ENCODE measurements around the gene EGFL7.
"Not testable (repeated sequence)": the region's sequence is repeated elsewhere in the genome, so short reads cannot be mapped to it uniquely, and the experiment has no call there.

The EGFL7 gene

GRCh38 chr9:136624184-136624951 lies 38.3 kb upstream of the EGFL7 start:
- no peak for DNase-seq (ENCODE audit: low spot score)

GRCh38 chr9:136625101-136626065 lies 37.3 kb upstream of the EGFL7 start:
- DNase-seq (ENCODE audit: low spot score) = no peak

- DNase-seq (ENCODE audit: low spot score) = no peak
Observed at GRCh38 chr9:136626066-136626725, 36.5 kb upstream of the EGFL7 start.

- DNase-seq (ENCODE audit: low spot score) = no peak
Observed at GRCh38 chr9:136626740-136627642, 35.7 kb upstream of the EGFL7 start.

DNA sequence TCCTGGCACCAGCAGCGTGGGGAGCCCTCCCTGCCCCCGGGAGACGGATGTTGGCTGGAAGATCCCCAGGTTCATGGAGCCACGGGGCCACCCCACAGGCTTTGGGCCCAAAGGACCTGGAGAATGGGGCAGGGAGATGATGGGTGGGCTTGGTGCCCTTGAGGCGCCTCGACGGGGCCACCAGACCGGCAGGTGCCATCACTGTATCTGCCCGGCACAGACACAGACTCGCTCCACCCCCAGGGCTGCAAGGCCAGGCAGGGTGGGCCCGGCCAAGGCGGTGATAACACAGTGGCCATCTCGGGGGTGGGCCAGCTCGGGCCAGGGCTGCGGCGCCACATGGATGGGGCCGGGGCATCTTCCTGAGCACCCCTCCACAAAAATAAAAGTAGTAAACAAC lies 35.0 kb upstream of the EGFL7 start:
- DNase-seq (ENCODE audit: low spot score) = no peak

- no peak for DNase-seq (ENCODE audit: low spot score)
Observed at GRCh38 chr9:136628268-136628667, 34.4 kb upstream of the EGFL7 start.

- DNase-seq (ENCODE audit: low spot score) = no peak
Observed at GRCh38 chr9:136629001-136629878, 33.5 kb upstream of the EGFL7 start.

DNA sequence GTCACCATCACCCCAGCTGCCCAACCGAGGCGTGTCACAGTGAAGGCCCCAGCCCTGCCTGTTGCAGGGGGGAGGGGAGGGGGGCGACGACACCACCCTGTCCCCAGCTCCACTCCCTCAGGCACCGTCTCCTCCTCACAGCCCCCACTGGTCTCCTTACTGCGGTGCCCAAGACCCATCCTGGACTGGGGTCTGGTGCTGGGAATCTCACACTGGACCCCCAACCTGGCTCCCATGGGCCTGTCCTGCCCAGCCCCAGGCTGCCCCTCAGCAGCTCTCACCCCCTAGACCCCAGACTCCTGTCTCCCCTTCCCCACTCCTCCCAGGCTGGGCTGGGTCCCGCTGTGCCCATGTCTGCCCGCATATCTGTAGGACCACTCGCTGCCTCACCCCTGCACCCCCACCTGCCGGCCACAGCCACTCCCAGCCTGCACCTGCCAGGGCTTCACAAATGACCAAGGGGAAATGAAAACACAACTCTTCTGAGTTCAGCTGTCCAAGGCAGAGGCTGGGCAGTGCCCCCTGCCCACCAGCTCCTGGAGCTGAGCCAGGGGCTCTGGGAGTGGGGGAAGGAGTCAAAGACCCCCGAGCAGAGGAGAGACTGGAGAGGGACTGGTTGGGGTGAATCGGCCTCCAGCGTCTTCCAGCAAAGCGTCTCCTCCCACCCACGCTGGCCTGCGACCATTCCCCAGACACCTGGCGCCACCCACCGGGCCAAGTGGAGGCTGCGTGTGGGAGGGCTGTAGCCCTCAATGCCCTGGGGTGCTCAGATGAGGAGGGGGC lies 32.6 kb upstream of the EGFL7 start:
- DNase-seq (ENCODE audit: low spot score) = peak; percentile 57

DNA sequence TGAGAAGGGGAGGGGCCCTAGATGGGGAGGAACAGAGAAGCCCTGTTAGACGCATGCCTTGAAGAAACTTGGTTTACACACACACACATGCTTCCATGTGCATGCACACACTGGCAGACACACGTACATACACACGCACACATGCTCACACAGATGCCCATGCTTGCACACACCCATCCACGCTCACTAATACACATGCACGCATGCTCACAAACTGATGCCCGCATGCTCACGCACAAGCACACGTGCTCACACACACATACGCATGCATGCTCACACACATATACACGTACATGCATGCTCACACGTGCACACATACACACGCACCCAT lies 32.1 kb upstream of the EGFL7 start:
- DNase-seq (ENCODE audit: low spot score) = no peak

- peak; percentile 81 for DNase-seq (ENCODE audit: low spot score)
Observed at GRCh38 chr9:136631038-136632000, 31.4 kb upstream of the EGFL7 start.

DNA sequence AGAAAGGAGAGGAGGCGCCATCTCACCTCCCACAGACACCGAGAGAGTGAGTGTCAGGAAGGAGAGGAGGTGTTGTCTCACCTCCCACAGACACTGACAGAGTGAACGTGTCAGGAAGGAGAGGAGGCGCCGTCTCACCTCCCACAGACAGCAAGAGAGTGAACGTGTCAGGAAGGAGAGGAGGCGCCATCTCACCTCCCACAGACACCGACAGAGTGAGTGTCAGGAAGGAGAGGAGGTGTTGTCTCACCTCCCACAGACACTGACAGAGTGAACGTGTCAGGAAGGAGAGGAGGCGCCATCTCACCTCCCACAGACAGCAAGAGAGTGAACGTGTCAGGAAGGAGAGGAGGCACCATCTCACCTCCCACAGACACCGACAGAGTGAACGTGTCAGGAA lies 30.6 kb upstream of the EGFL7 start:
- peak; percentile 17 for DNase-seq (ENCODE audit: low spot score)

- not testable (repeated sequence) for DNase-seq (ENCODE audit: low spot score)
Observed at GRCh38 chr9:136632491-136633106, 30.1 kb upstream of the EGFL7 start.

DNA sequence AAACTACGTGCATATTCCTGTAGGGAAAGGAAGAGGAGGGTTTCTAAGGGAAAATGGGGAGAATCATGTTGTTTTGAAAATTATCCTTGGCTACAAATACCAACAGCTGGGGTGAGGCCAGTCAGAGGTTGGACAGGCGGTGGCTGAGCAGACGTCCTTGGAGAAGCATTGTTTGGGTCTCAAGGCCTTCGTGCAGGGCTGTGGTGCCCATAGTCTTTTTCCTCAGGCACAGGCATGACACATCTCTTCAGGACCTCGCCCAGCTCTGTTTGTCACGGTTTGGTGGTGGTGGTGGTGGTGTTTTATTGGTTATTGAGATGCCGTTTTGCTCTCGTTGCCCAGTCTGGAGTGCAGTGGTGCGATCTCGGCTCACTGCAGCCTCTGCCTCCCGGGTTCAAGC lies 27.8 kb upstream of the EGFL7 start:
- DNase-seq (ENCODE audit: low spot score) = no peak

DNA sequence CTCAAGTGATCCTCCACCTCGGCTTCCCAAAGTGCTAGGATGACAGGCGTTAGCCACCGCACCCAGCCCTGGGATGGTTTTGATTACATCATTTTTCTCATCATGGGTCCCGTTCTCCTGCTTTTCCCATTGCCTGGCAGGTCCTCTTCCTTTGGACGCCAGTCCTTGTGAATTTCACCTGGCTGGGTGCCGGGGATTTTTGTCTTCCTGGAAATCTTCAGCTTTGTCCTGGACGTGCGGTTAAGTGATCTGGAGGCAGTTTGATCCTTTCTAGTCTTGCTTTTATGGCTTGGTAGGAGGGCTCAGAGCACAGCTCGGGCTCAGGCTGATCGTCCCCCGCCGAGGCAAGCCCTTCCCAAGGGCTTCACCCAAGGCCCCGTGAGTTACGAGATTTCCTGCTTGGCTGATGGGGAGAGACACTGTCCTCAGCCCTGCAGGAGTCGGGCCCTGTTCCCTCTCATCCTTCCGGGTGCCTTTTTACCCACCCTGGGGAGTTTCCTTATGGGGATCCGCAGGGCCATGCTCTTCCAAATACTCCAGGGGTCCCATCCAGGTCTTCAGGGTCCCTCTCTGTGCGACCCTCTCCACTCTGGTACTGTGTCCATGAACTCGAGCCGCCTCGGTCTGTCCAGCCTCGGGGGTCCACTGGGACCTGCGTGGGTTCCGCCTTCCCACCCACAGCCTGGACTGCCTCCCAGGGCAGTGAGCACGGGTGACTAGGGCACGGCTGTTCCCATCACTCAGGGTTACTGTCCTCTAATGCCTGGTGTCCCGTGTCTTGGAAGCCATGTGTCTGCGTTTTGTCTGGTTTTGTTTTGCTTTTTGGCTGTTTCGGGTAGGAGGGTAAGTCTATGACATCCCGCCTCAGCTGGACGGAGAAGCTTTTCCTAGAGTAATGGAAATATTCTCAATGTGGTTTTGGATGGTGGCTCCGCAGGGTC lies 22.3 kb upstream of the EGFL7 start:
- DNase-seq (ENCODE audit: low spot score) = no peak

GRCh38 chr9:136642439-136642921 lies 20.2 kb upstream of the EGFL7 start:
- no peak for DNase-seq (ENCODE audit: low spot score)

- no peak for DNase-seq (ENCODE audit: low spot score)
Observed at GRCh38 chr9:136643596-136644342, 18.9 kb upstream of the EGFL7 start.

Data from CD4-positive, alpha-beta T cell treated with Interleukin-15 for 4 hours (primary cell).